IMR-90 (cell line): ENCODE data around the gene NEDD1. TPM values are rescaled to one million over a fixed set of nuclear protein-coding genes. Genes with fewer than 3 reads are reported as not detected.

Experiments
- ATAC-seq: fragments of 200-7000 bp; cut with Tn5 transposase; 2 replicates; pipeline ENCODE4 v1.9.1; 2020; ENCODE audit warnings: low read depth, mild to moderate bottlenecking, moderate library complexity
- BruUV-seq: library from RNA; stranded (reverse); fragments of 400-500 nt; replicated peaks from 2 replicates; lab custom pipeline; 2021; lab: Mats Ljungman, UMichigan
- CTCF ChIA-PET: fragments of 300-600 bp; formaldehyde crosslinking; extraction: SDS; loops from one replicate; lab custom pipeline; 2021; ENCODE audit warnings: antibody characterized with exemption; lab: Yijun Ruan, JAX
- POLR2A ChIA-PET: fragments of 300-600 bp; sonication (Branson Sonifier 250); formaldehyde crosslinking; loops from one replicate; lab custom pipeline; 2022; ENCODE audit warnings: antibody characterized with exemption; ENCODE audit not compliant: unreplicated experiment; lab: Charles Lee
- DNase-seq: peaks from one replicate; pipeline ENCODE4 v3.0.0; 2013
- H2AFZ ChIP-seq: replicated peaks from 2 replicates; pipeline ENCODE3; 2013; ENCODE audit warnings: low read length, mild to moderate bottlenecking; ENCODE audit not compliant: poor library complexity
- H2AK5ac ChIP-seq: 2 replicates; pipeline ENCODE4 v1.6.1; 2013; ENCODE audit warnings: low read depth, low read length, inconsistent platforms
- H2AK9ac ChIP-seq: replicated peaks from 2 replicates; pipeline ENCODE3; 2013; ENCODE audit warnings: mild to moderate bottlenecking, low read depth, low read length, moderate library complexity; ENCODE audit not compliant: poor library complexity
- H2BK120ac ChIP-seq: 2 replicates; pipeline ENCODE4 v1.6.1; 2013; ENCODE audit warnings: low read depth, low read length, inconsistent platforms
- H2BK15ac ChIP-seq: 3 replicates; pipeline ENCODE4 v1.6.1; 2013; ENCODE audit warnings: low read depth, low read length, inconsistent platforms
- H2BK20ac ChIP-seq: 2 replicates; pipeline ENCODE4 v1.6.1; 2013; ENCODE audit warnings: low read depth, mild to moderate bottlenecking, inconsistent platforms, low read length, moderate library complexity
- H2BK5ac ChIP-seq: 2 replicates; pipeline ENCODE4 v1.6.1; 2013; ENCODE audit warnings: mild to moderate bottlenecking, low read depth, low read length, inconsistent platforms; ENCODE audit not compliant: poor library complexity, severe bottlenecking
- H3K14ac ChIP-seq: replicated peaks from 2 replicates; pipeline ENCODE4 v1.6.1; 2013; ENCODE audit warnings: low read depth, low read length, inconsistent platforms
- H3K18ac ChIP-seq: 2 replicates; pipeline ENCODE4 v1.6.1; 2013; ENCODE audit warnings: low read depth, low read length, control low read depth
- H3K23ac ChIP-seq: 2 replicates; pipeline ENCODE4 v1.6.1; 2013; ENCODE audit warnings: low read depth, low read length, inconsistent platforms
- H3K27ac ChIP-seq: 2 replicates; pipeline ENCODE4 v1.5.1; 2013; ENCODE audit warnings: mild to moderate bottlenecking, control low read depth, low read length; ENCODE audit not compliant: insufficient read depth
- H3K27me3 ChIP-seq: 2 replicates; pipeline ENCODE4 v1.6.1; 2013; ENCODE audit warnings: low read length; ENCODE audit not compliant: control insufficient read depth, insufficient read depth
- H3K36me3 ChIP-seq: 2 replicates; pipeline ENCODE4 v1.6.1; 2013; ENCODE audit warnings: low read length, mixed read lengths; ENCODE audit not compliant: control insufficient read depth, insufficient read depth
- H3K4ac ChIP-seq: 2 replicates; pipeline ENCODE4 v1.6.1; 2013; ENCODE audit warnings: low read depth, low read length, inconsistent platforms
- H3K4me1 ChIP-seq: 2 replicates; pipeline ENCODE4 v1.6.1; 2013; ENCODE audit warnings: low read length, mixed read lengths; ENCODE audit not compliant: control insufficient read depth, insufficient read depth
- H3K4me2 ChIP-seq: 2 replicates; pipeline ENCODE4 v1.6.1; 2013; ENCODE audit warnings: low read depth, mild to moderate bottlenecking, control low read depth, low read length, moderate library complexity
- H3K4me3 ChIP-seq: 2 replicates; pipeline ENCODE4 v1.5.1; 2013; ENCODE audit warnings: low read depth, mild to moderate bottlenecking, control low read depth, low read length, moderate library complexity; ENCODE audit not compliant: insufficient read depth
- H3K56ac ChIP-seq: 2 replicates; pipeline ENCODE4 v1.6.1; 2013; ENCODE audit warnings: low read length, inconsistent platforms; ENCODE audit not compliant: insufficient read depth; ENCODE audit errors: extremely low read depth
- H3K79me1 ChIP-seq, 2 experiments: 2 replicates each; pipeline ENCODE4 v1.6.1; 2013; ENCODE audit warnings: low read length in 2 of 2, inconsistent platforms in 1 of 2, low read depth in 1 of 2
- H3K9ac ChIP-seq: 2 replicates; pipeline ENCODE4 v1.6.1; 2013; ENCODE audit warnings: low read depth, low read length, control low read depth
- H3K9me1 ChIP-seq: 2 replicates; pipeline ENCODE4 v1.6.1; 2013; ENCODE audit warnings: low read length, inconsistent platforms; ENCODE audit not compliant: insufficient read depth
- H3K9me3 ChIP-seq: 2 replicates; pipeline ENCODE4 v1.6.1; 2013; ENCODE audit warnings: low read length; ENCODE audit not compliant: control insufficient read depth, insufficient read depth
- H4K20me1 ChIP-seq: 2 replicates; pipeline ENCODE4 v1.6.1; 2013; ENCODE audit warnings: low read length, inconsistent platforms; ENCODE audit not compliant: insufficient read depth
- H4K5ac ChIP-seq: 2 replicates; pipeline ENCODE4 v1.6.1; 2013; ENCODE audit warnings: mild to moderate bottlenecking, low read depth, low read length, control low read depth
- H4K8ac ChIP-seq, 2 experiments: 2 replicates each; pipeline ENCODE4 v1.6.1; 2013; ENCODE audit warnings: low read depth in 2 of 2, low read length in 2 of 2, control low read depth in 1 of 2, inconsistent platforms in 1 of 2
- H4K91ac ChIP-seq: 2 replicates; pipeline ENCODE4 v1.6.1; 2013; ENCODE audit warnings: low read depth, low read length, inconsistent platforms; ENCODE audit not compliant: insufficient read depth
- BHLHE40 ChIP-seq: fragments of 150-350 bp; IDR thresholded peaks from 2 replicates; pipeline ENCODE4 v1.6.1; 2016; ENCODE audit warnings: mild to moderate bottlenecking, low read depth, low read length
- CEBPB ChIP-seq: IDR thresholded peaks from 2 replicates; pipeline ENCODE4 v1.6.1; 2012; ENCODE audit warnings: low read depth, low read length, improper control_type of control experiment
- CHD1 ChIP-seq: IDR thresholded peaks from 2 replicates; pipeline ENCODE4 v1.6.1; 2012; ENCODE audit warnings: low read depth, low read length, improper control_type of control experiment
- CTCF ChIP-seq: conservative IDR thresholded peaks from 2 replicates; pipeline ENCODE4 v1.5.1; 2012; ENCODE audit warnings: mild to moderate bottlenecking, low read depth, low read length, improper control_type of control experiment
- ELK1 ChIP-seq: fragments of 150-350 bp; IDR thresholded peaks from 2 replicates; pipeline ENCODE4 v1.6.1; 2016; ENCODE audit warnings: low read depth, mild to moderate bottlenecking, low read length, moderate library complexity, borderline replicate concordance
- FOS ChIP-seq: fragments of 150-350 bp; IDR thresholded peaks from 2 replicates; pipeline ENCODE4 v1.6.1; 2016; ENCODE audit warnings: low read depth, low read length
- MAFK ChIP-seq: IDR thresholded peaks from 2 replicates; pipeline ENCODE4 v1.6.1; 2012; ENCODE audit warnings: low read depth, low read length, improper control_type of control experiment
- MAZ ChIP-seq: IDR thresholded peaks from 2 replicates; pipeline ENCODE4 v1.6.1; 2012; ENCODE audit warnings: low read depth, mild to moderate bottlenecking, low read length, improper control_type of control experiment, moderate library complexity, borderline replicate concordance
- MXI1 ChIP-seq: IDR thresholded peaks from 2 replicates; pipeline ENCODE4 v1.6.1; 2012; ENCODE audit warnings: low read depth, mild to moderate bottlenecking, low read length, moderate library complexity, borderline replicate concordance
- NFE2L2 ChIP-seq: fragments of 150-350 bp; IDR thresholded peaks from 2 replicates; pipeline ENCODE4 v1.6.1; 2016; ENCODE audit warnings: low read depth, mild to moderate bottlenecking, low read length
- POLR2A ChIP-seq: IDR thresholded peaks from 2 replicates; pipeline ENCODE4 v1.6.1; 2012; ENCODE audit warnings: mild to moderate bottlenecking, low read depth, low read length
- RAD21 ChIP-seq: IDR thresholded peaks from 2 replicates; pipeline ENCODE4 v1.6.1; 2012; ENCODE audit warnings: low read length, improper control_type of control experiment
- RCOR1 ChIP-seq: IDR thresholded peaks from 2 replicates; pipeline ENCODE4 v1.6.1; 2012; ENCODE audit warnings: mild to moderate bottlenecking, low read length, improper control_type of control experiment; ENCODE audit not compliant: insufficient replicate concordance
- RFX5 ChIP-seq: IDR thresholded peaks from 2 replicates; pipeline ENCODE4 v1.8.0; 2012; ENCODE audit warnings: low read depth, mild to moderate bottlenecking, low read length, moderate library complexity
- SMC3 ChIP-seq: fragments of 150-350 bp; IDR thresholded peaks from 2 replicates; pipeline ENCODE4 v1.6.1; 2016; ENCODE audit warnings: low read depth, mild to moderate bottlenecking, antibody characterized with exemption, low read length, moderate library complexity
- USF2 ChIP-seq: fragments of 150-350 bp; IDR thresholded peaks from 2 replicates; pipeline ENCODE4 v1.6.1; 2017; ENCODE audit warnings: mild to moderate bottlenecking, antibody characterized with exemption, low read length, low read depth
- WGBS, 2 experiments: methylation state at CpG; one replicate each; pipeline versions ENCODE4 v1.1.5 to v1.1.7; 2013; ENCODE audit warnings: missing lambda C conversion rate in 2 of 2; ENCODE audit not compliant: insufficient read length in 1 of 2; ENCODE audit errors: extremely low coverage in 2 of 2; 5-methylcytosine and 5-hydroxymethylcytosine counted together
- dilution Hi-C: fragments of 300-500 bp; cut with HindIII; formaldehyde crosslinking; loops from one replicate; pipeline ENCODE4 v1.14.3; 2018; ENCODE audit warnings: low sequenced_read_pairs; ENCODE audit not compliant: unreplicated experiment
- in situ Hi-C: fragments of 300-500 bp; cut with MboI; formaldehyde crosslinking; loops from 3 replicates; pipeline ENCODE4 v1.14.3; 2019; ENCODE audit warnings: low sequenced_read_pairs, inconsistent platforms, mixed read lengths
- intact Hi-C: fragments of 100-400 bp; cut with micrococcal nuclease; formaldehyde crosslinking; loops from 2 replicates; pipeline ENCODE4 v1.10.0; 2022
- polyA plus RNA-seq, 3 experiments: library from polyadenylated mRNA; depleted of rRNA; stranded (reverse); fragments of >200 nt; gene quantifications; 2 replicates each; pipeline ENCODE4 v1.2.3, GENCODE V29; 2012; ENCODE audit warnings: low replicate concordance in 1 of 3
- total RNA-seq: library from RNA; depleted of rRNA; stranded (reverse); fragments of >200 nt; gene quantifications from 2 replicates; pipeline ENCODE4 v1.2.3, GENCODE V29; 2012

Gene NEDD1
- total and polyA plus RNA-seq, 2 of the 4 experiments (the other 2 are of a cell fraction): 10.0 to 48.0 TPM

DNA sequence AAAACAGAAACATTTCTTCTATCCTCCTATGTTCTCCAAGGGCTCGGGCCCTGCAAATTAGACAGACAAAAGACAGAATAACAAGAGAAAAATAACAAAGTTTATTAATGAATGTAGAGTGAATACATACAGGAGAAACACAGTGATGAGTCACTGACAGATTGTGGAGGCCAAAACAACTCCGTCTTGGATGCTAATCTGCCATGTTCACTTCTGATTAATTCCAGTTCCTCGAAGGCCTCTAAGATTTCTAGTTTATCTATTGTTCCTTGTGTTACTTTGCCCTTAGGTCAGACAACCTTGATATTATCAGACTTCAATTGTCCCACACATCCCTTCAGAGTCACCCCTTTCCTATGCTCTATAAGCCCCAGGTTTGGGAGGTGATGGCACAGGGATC lies 26.8 kb upstream of the NEDD1 start:
- H3K14ac ChIP-seq: no peak overlapping the region
- H4K8ac ChIP-seq: no peak overlapping the region
- no peaks in the 10 kb centered on the region for H3K36me3 ChIP-seq
- H3K4ac ChIP-seq: no peak overlapping the region
- no peaks in the 10 kb centered on the region for H3K79me1 ChIP-seq
- H3K4me2 ChIP-seq: no peak overlapping the region
- ChIA-PET POLR2A (no interaction called here), CTCF (no interaction called here)
- no peaks in the 10 kb centered on the region for H4K20me1 ChIP-seq
- 100% methylated on average over 1 of the region's 3 CpGs; no CpG with 5 or more reads in 1 of the 2 experiments for WGBS, 2 experiments
- no peaks in the 10 kb centered on the region for H3K27me3 ChIP-seq
- ATAC-seq (no peak), DNase-seq (no peak)
- dilution Hi-C loops: no loop called here
- in situ Hi-C loops: no loop called here
- H2BK120ac ChIP-seq: no peak overlapping the region
- H4K5ac ChIP-seq: no peak overlapping the region
- H3K27ac ChIP-seq: no peak overlapping the region
- H2BK5ac ChIP-seq: no peak overlapping the region
- no peak overlapping the region for H2BK15ac ChIP-seq
- H3K23ac ChIP-seq: no peak overlapping the region
- no peaks in the 10 kb centered on the region for H3K9me3 ChIP-seq
- peaks cover 11% of the 10 kb centered on the region for H3K4me1 ChIP-seq
- H2AK9ac ChIP-seq: no peak overlapping the region
- H3K56ac ChIP-seq: no peak overlapping the region
- H3K18ac ChIP-seq: no peak overlapping the region
- H2BK20ac ChIP-seq: no peak overlapping the region
- H4K91ac ChIP-seq: no peak overlapping the region
- no peak overlapping the region for H2AFZ ChIP-seq
- H3K9me1 ChIP-seq: peaks cover 12% of the 10 kb centered on the region
- H2AK5ac ChIP-seq: no peak overlapping the region
- TF ChIP-seq CTCF: no peak
- no peak for TF ChIP-seq RFX5
- TF ChIP-seq MXI1: no peak
- TF ChIP-seq ELK1: no peak
- TF ChIP-seq RAD21: no peak
- no peak for TF ChIP-seq RCOR1
- no peak for TF ChIP-seq USF2
- no peak for TF ChIP-seq BHLHE40
- no peak for TF ChIP-seq MAFK
- TF ChIP-seq MAZ: no peak
- no peak for TF ChIP-seq FOS
- no peak for TF ChIP-seq CHD1
- TF ChIP-seq NFE2L2: no peak
- TF ChIP-seq CEBPB: no peak
- TF ChIP-seq SMC3: no peak
- TF ChIP-seq POLR2A: no peak
- BruUV-seq: no TSS peak
- no peak overlapping the region for H3K9ac ChIP-seq
- intact Hi-C loops: no loop called here
- no peak overlapping the region for H3K4me3 ChIP-seq
